ENCODE results near the gene PLEKHH2.

- TF ChIP-seq POLR2AphosphoS5 (IDR thresholded peaks at IDR 0.05; ENCODE audit: low read depth, low read length) (0 out of 2 replicates have a peak, but pooled peaks have one; percentile 33), REST (IDR thresholded peaks at IDR 0.05; ENCODE audit: insufficient read depth in 1 of 2, low read depth in 2 of 2, low read length in 2 of 2) (no peak), TAF1 (IDR thresholded peaks at IDR 0.05; ENCODE audit: borderline replicate concordance, insufficient read depth, low read length) (no peak)
Observed at GRCh38 chr2:43637030-43637803, at the start of gene PLEKHH2.

Data from PFSK-1 (cell line).